Measurements from ENCODE around the gene PSMA5. TPM values are rescaled to one million over a fixed set of nuclear protein-coding genes. Genes with fewer than 3 reads are reported as not detected.
A peak's percentile ranks its signal among the peaks of the same experiment; 100 is the strongest.

The PSMA5 gene
- total and polyA plus RNA-seq, 7 donors = 58.1 to 213 (median 99.6) TPM

- H3K4me1 ChIP-seq = peaks cover 12% of the 10 kb centered on the region
- peaks cover 0 to 15% (median 2%) of the 10 kb centered on the region in 3 donors for H3K27me3 ChIP-seq (ENCODE audit: insufficient read depth in 3 of 3, low read length in 2 of 3)
- ATAC-seq (no peak), DNase-seq (no peak)
- H3K27ac ChIP-seq = no peak overlapping the region
- 34 to 57% (median 42%) methylated on average over 1 of the region's 1 CpG for WGBS, 3 donors
- no peak overlapping the region for H3K4me3 ChIP-seq
- intact Hi-C loops (cut with DNase I) = loop anchor here in 1 of 2 donors (1.0 kb wide), 1 partner anchor 14 kb away; no protein-coding TSS in a partner anchor
- TF ChIP-seq CTCF (IDR thresholded peaks at IDR 0.05) = no peak
- H3K9me3 ChIP-seq = no peaks in the 10 kb centered on the region
- H3K36me3 ChIP-seq (ENCODE audit: insufficient read depth in 1 of 2, low read depth in 1 of 2) = no peaks in the 10 kb centered on the region
These were observed 14.8 kb upstream of the PSMA5 start for GRCh38 chr1:109441069-109441468.

GRCh38 chr1:109438798-109439297, 12.6 kb upstream of the PSMA5 start:
- TF ChIP-seq CTCF (IDR thresholded peaks at IDR 0.05) = no peak
- H3K4me3 ChIP-seq = no peak overlapping the region
- H3K9me3 ChIP-seq = no peaks in the 10 kb centered on the region
- peaks cover 12% of the 10 kb centered on the region for H3K4me1 ChIP-seq
- intact Hi-C loops (cut with DNase I) = no loop called here
- no peaks in the 10 kb centered on the region for H3K36me3 ChIP-seq (ENCODE audit: insufficient read depth in 1 of 2, low read depth in 1 of 2)
- H3K27me3 ChIP-seq (ENCODE audit: insufficient read depth in 3 of 3, low read length in 2 of 3) = peaks cover 0 to 15% (median 0%) of the 10 kb centered on the region in 3 donors
- DNase-seq = no peak
- peak overlapping the region; percentile 61 for H3K27ac ChIP-seq
- WGBS, 3 donors = 46 to 55% (median 50%) methylated on average over 3 of the region's 3 CpGs
- peak; percentile 97 to 99 (median 98) for ATAC-seq

- ATAC-seq = no peak
- Histone ChIP-seq H3K4me1 (peaks cover 11% of the 10 kb centered on the region), H3K27ac (no peak overlapping the region), H3K4me3 (no peak overlapping the region), H3K36me3 (ENCODE audit: insufficient read depth in 1 of 2, low read depth in 1 of 2) (no peaks in the 10 kb centered on the region), H3K27me3 (ENCODE audit: insufficient read depth in 3 of 3, low read length in 2 of 3) (no peaks in the 10 kb centered on the region), H3K9me3 (no peaks in the 10 kb centered on the region)
- intact Hi-C loops (cut with DNase I) = no loop called here
- DNase-seq = no peak
- WGBS, 3 donors = 79 to 92% (median 80%) methylated on average over 1 of the region's 1 CpG
- no peak for TF ChIP-seq CTCF (IDR thresholded peaks at IDR 0.05)
These were observed 8.2 kb upstream of the PSMA5 start for GRCh38 chr1:109434484-109434883.

GRCh38 chr1:109433322-109433721, 7.1 kb upstream of the PSMA5 start:
- intact Hi-C loops (cut with DNase I) = no loop called here
- WGBS, 3 donors = 86 to 98% (median 95%) methylated on average over 1 of the region's 1 CpG
- Histone ChIP-seq H3K36me3 (ENCODE audit: insufficient read depth in 1 of 2, low read depth in 1 of 2) (no peaks in the 10 kb centered on the region), H3K9me3 (no peaks in the 10 kb centered on the region), H3K4me3 (no peak overlapping the region), H3K27me3 (ENCODE audit: insufficient read depth in 3 of 3, low read length in 2 of 3) (no peaks in the 10 kb centered on the region), H3K27ac (no peak overlapping the region), H3K4me1 (no peaks in the 10 kb centered on the region)
- no peak for TF ChIP-seq CTCF (IDR thresholded peaks at IDR 0.05)
- no peak for ATAC-seq
- DNase-seq = no peak

GRCh38 chr1:109432336-109432735, 6.1 kb upstream of the PSMA5 start:
- Histone ChIP-seq H3K27ac (no peak overlapping the region), H3K4me1 (peaks cover 6% of the 10 kb centered on the region), H3K9me3 (no peaks in the 10 kb centered on the region), H3K4me3 (no peak overlapping the region), H3K36me3 (ENCODE audit: insufficient read depth in 1 of 2, low read depth in 1 of 2) (no peaks in the 10 kb centered on the region), H3K27me3 (ENCODE audit: insufficient read depth in 3 of 3, low read length in 2 of 3) (no peaks in the 10 kb centered on the region)
- intact Hi-C loops (cut with DNase I) = no loop called here
- no peak for DNase-seq
- TF ChIP-seq CTCF (IDR thresholded peaks at IDR 0.05) = no peak
- ATAC-seq = no peak
